VCaP (cell line): ENCODE measurements around the gene CAMTA1.
A peak's percentile ranks its signal among the peaks of the same experiment; 100 is the strongest.

Experiments
- H3K27ac ChIP-seq: fragments of 450-650 bp; 2 replicates; pipeline ENCODE4 v1.5.1; 2017
- CTCF ChIP-seq: fragments of 450-650 bp; conservative IDR thresholded peaks from 2 replicates; pipeline ENCODE4 v1.5.1; 2017; ENCODE audit warnings: mild to moderate bottlenecking, moderate library complexity

Gene CAMTA1

GRCh38 chr1:7220712-7221252 lies 435.5 kb downstream of the CAMTA1 start:
- H3K27ac ChIP-seq = no peak overlapping the region
- TF ChIP-seq CTCF = no peak

- no peak overlapping the region for H3K27ac ChIP-seq
Observed at GRCh38 chr1:7221826-7222694, 436.8 kb downstream of the CAMTA1 start.

GRCh38 chr1:7222695-7223015 lies 437.4 kb downstream of the CAMTA1 start:
- no peak for TF ChIP-seq CTCF
- no peak overlapping the region for H3K27ac ChIP-seq

More at GRCh38 chr1:7221826-7222694, 436.8 kb downstream of the CAMTA1 start:
- no peak for TF ChIP-seq CTCF

GRCh38 chr1:7223334-7224080 lies 438.3 kb downstream of the CAMTA1 start:
- H3K27ac ChIP-seq = no peak overlapping the region
- TF ChIP-seq CTCF = no peak

- TF ChIP-seq CTCF = no peak
- no peak overlapping the region for H3K27ac ChIP-seq
Observed at GRCh38 chr1:7224081-7224534, 438.9 kb downstream of the CAMTA1 start.

- no peak overlapping the region for H3K27ac ChIP-seq
- peak; percentile 32; the same call in 1 of the 2 replicates for TF ChIP-seq CTCF
Observed at GRCh38 chr1:7224644-7225043, 439.4 kb downstream of the CAMTA1 start.
